T-cell (primary cell): ENCODE results near the gene GNG4. TPM values are rescaled to one million over a fixed set of nuclear protein-coding genes. Genes with fewer than 3 reads are reported as not detected.
A peak's percentile ranks its signal among the peaks of the same experiment; 100 is the strongest.

Experiments used
- ATAC-seq, 4 experiments: fragments of 200-7000 bp in 3 of 4; fragments of 150-1000 bp in 1 of 4; cut with Tn5 transposase; replicated peaks in 1 of 4; 1 replicate in 3 of 4; 2 replicates in 1 of 4; pipeline ENCODE4 v1.10.0; 2021; ENCODE audit warnings: moderate library complexity in 3 of 4, mild to moderate bottlenecking in 2 of 4, moderate number of reproducible peaks in 1 of 4
- CTCF ChIA-PET, 2 donors: fragments of 300-600 bp; sonication (Branson Sonifier 250); formaldehyde crosslinking; loops; one replicate each; lab custom pipeline; 2022; ENCODE audit warnings: antibody characterized with exemption in 2 of 2; lab: Charles Lee
- POLR2A ChIA-PET, 2 donors: fragments of 300-600 bp; sonication (Branson Sonifier 250); formaldehyde crosslinking; loops; one replicate each; lab custom pipeline; 2022; ENCODE audit warnings: antibody characterized with exemption in 2 of 2; lab: Charles Lee
- DNase-seq, 35 experiments: peaks; one replicate each; pipeline versions ENCODE4 v3.0.0 to v3.0.0-alpha.2; 2013 to 2023
- H3K27ac ChIP-seq: one replicate; pipeline ENCODE4 v1.5.1; 2013; ENCODE audit warnings: low read length
- H3K27me3 ChIP-seq, 2 experiments: replicated peaks in 1 of 2; 1 replicate in 1 of 2; 2 replicates in 1 of 2; pipeline versions ENCODE4 v1.6.1 to v1.7.0; 2013; ENCODE audit warnings: low read length in 1 of 2, mixed read lengths in 1 of 2; ENCODE audit not compliant: control insufficient read depth in 2 of 2, insufficient read depth in 2 of 2; ENCODE audit errors: extremely low read depth in 1 of 2
- H3K36me3 ChIP-seq, 2 donors: 1 replicate in 1 of 2; 2 replicates in 1 of 2; pipeline versions ENCODE4 v1.6.1 to v1.7.0; 2013; ENCODE audit warnings: low read length in 1 of 2; ENCODE audit not compliant: control insufficient read depth in 2 of 2, insufficient read depth in 1 of 2; ENCODE audit errors: extremely low read depth in 1 of 2
- H3K4me1 ChIP-seq, 2 experiments: 1 replicate in 1 of 2; 2 replicates in 1 of 2; pipeline versions ENCODE4 v1.6.1 to v1.7.0; 2013; ENCODE audit warnings: low read length in 2 of 2, mixed read lengths in 1 of 2; ENCODE audit not compliant: insufficient read depth in 2 of 2, control insufficient read depth in 1 of 2; ENCODE audit errors: extremely low read depth in 1 of 2
- H3K4me3 ChIP-seq, 2 donors: 1 replicate in 1 of 2; 2 replicates in 1 of 2; pipeline versions ENCODE4 v1.5.1 to v1.7.0; 2013; ENCODE audit warnings: mild to moderate bottlenecking in 2 of 2, low read length in 1 of 2, moderate library complexity in 1 of 2; ENCODE audit not compliant: control insufficient read depth in 1 of 2; ENCODE audit errors: extremely low read depth in 1 of 2
- H3K9me3 ChIP-seq: 2 replicates; pipeline ENCODE4 v1.7.0; 2013
- H3K27ac Mint-ChIP-seq, 2 donors: one replicate each; pipeline ENCODE4 v1.8.0; 2020 to 2021; ENCODE audit warnings: mild to moderate bottlenecking in 2 of 2, mixed read lengths in 2 of 2
- H3K27me3 Mint-ChIP-seq, 2 donors: one replicate each; pipeline ENCODE4 v1.8.0; 2021 to 2022; ENCODE audit warnings: mixed read lengths in 2 of 2
- H3K36me3 Mint-ChIP-seq: one replicate; pipeline ENCODE4 v1.8.0; 2021; ENCODE audit warnings: mixed read lengths
- H3K4me1 Mint-ChIP-seq, 3 donors: one replicate each; pipeline ENCODE4 v1.8.0; 2020 to 2022; ENCODE audit warnings: mixed read lengths in 3 of 3, mild to moderate bottlenecking in 1 of 3
- H3K4me3 Mint-ChIP-seq, 3 donors: one replicate each; pipeline ENCODE4 v1.8.0; 2020 to 2022; ENCODE audit warnings: mild to moderate bottlenecking in 3 of 3, mixed read lengths in 3 of 3, moderate library complexity in 3 of 3
- H3K9me3 Mint-ChIP-seq, 3 donors: one replicate each; pipeline ENCODE4 v1.8.0; 2020 to 2022; ENCODE audit warnings: mixed read lengths in 3 of 3
- WGBS: methylation state at CpG from one replicate; pipeline ENCODE4 v1.1.5; 2013; ENCODE audit warnings: missing lambda C conversion rate; ENCODE audit not compliant: insufficient coverage; 5-methylcytosine and 5-hydroxymethylcytosine counted together
- total RNA-seq, 35 experiments: library from RNA in 6 of 35; stranded (reverse) in 6 of 35; fragments of 120-200 nt in 1 of 35; gene quantifications; one replicate each; pipeline versions ENCODE4 v1.2.1 to v1.2.4 and lab custom pipeline; 2013 to 2026

Gene GNG4
- total RNA-seq, 5 donors from 2014 or later (not counting 1 experiment from before 2014, with no cell fraction given) = 0.07 to 0.29 (median 0.17) TPM; not detected in 1

DNA sequence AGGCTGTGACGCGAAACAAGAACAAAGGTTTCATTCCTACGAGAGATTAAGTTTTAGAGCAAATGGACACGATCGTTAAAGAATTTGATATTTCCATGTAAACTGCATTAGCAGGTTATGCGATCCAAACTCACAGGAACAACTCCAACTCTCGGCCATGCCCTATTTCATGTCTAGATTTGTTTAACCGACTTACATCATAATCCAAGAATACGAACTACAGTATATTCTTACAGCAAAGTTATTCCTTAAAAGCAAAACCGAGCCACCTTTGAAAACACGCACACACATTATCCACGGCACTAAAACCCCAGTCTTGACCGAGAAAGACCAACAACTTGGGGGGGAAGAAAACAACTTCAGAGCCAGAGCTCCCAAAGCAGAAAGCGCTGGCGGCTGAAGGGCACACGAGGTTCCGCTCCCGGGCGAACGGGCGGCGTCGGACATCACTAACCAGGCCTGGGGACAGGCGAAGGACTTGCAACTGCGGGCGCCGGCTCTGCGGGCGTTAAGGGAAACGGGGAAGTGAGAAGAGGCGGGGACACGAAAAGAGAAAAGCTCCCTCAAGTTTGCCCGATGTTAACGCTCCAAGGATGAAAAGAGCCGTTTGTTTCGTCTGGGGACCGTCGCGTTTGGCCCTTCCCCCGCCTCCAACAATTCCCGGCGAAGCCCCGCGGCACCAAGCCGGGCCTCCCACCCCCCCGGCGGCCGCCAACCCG lies 146.0 kb downstream of the GNG4 start:
- peaks cover 2 to 16% of the 10 kb centered on the region in 2 experiments for H3K4me1 ChIP-seq
- DNase-seq (peak in 13 of 35 experiments; percentile 1 to 37 (median 6)), ATAC-seq (peak in 2 of 4 experiments; percentile 0)
- H3K4me1 Mint-ChIP-seq = peaks cover 15 to 21% (median 16%) of the 10 kb centered on the region in 3 donors
- no peaks in the 10 kb centered on the region for H3K27me3 Mint-ChIP-seq
- no peaks in the 10 kb centered on the region for H3K36me3 ChIP-seq
- CTCF ChIA-PET = interaction anchor here in 1 of 2 donors (0.8 to 1.6 kb wide), 5 partner anchors 10 to 779 kb away, joined by 3 to 11 read pairs (median 4); partner anchors contain the start of gene GGPS1
- no peaks in the 10 kb centered on the region for H3K9me3 ChIP-seq
- H3K27ac ChIP-seq = peak overlapping the region; percentile 38
- H3K36me3 Mint-ChIP-seq = no peaks in the 10 kb centered on the region
- 6% methylated on average over 43 of the region's 49 CpGs for WGBS
- H3K4me3 ChIP-seq = peak overlapping the region; percentile 44 to 89
- H3K4me3 Mint-ChIP-seq = peak overlapping the region; percentile 91 to 97 (median 94)
- no peaks in the 10 kb centered on the region for H3K27me3 ChIP-seq
- H3K9me3 Mint-ChIP-seq = no peaks in the 10 kb centered on the region
- POLR2A ChIA-PET = interaction anchor here in 1 of 2 donors (1.0 kb wide), 1 partner anchor 172 kb away, joined by 7 read pairs; no protein-coding TSS in a partner anchor
- peak overlapping the region; percentile 25 to 56 for H3K27ac Mint-ChIP-seq

- H3K27ac ChIP-seq = no peak overlapping the region
- POLR2A ChIA-PET = interaction anchor here in 1 of 2 donors (0.6 kb wide), 1 partner anchor 995 kb away, joined by 5 read pairs; no protein-coding TSS in a partner anchor
Observed at GRCh38 chr1:235502601-235503402, 146.8 kb downstream of the GNG4 start.

DNA sequence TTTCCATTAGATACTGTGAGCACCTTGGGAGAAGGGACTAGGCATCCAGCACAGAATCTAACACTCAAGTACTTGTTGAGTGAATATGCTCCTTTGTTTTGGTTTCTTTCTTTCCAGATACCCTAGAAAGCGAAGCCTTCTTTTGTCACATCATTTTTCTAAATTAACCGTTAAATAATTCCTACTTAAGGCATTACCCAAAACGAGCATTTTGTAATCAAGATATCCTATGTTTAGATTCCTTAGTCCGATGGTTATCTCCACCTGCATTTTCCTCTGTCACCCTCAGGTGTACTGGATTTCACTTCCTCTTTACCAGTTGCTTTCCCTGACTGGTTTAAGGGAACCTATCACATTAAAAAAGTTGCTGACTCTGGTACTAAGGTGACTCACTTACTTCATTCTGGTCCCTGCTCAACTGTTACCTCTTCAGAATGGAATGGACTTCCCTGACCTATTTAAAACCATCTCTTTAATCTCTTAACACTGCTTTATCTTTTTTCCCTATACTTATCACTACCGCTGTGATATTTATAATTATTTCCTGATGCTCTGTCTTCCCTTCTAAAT lies 148.5 kb downstream of the GNG4 start:
- DNase-seq (no peak), ATAC-seq (no peak)
- Histone ChIP-seq H3K36me3 (no peaks in the 10 kb centered on the region), H3K27ac (no peak overlapping the region), H3K27me3 (no peaks in the 10 kb centered on the region), H3K9me3 (no peaks in the 10 kb centered on the region), H3K4me3 (no peak overlapping the region), H3K4me1 (peaks cover 2 to 16% of the 10 kb centered on the region in 2 experiments)
- no peaks in the 10 kb centered on the region for H3K27me3 Mint-ChIP-seq
- WGBS = 97% methylated on average over 4 of the region's 5 CpGs
- POLR2A ChIA-PET = no interaction called here
- CTCF ChIA-PET = no interaction called here
- peaks cover 15 to 17% (median 16%) of the 10 kb centered on the region in 3 donors for H3K4me1 Mint-ChIP-seq
- no peaks in the 10 kb centered on the region for H3K9me3 Mint-ChIP-seq
- H3K36me3 Mint-ChIP-seq = no peaks in the 10 kb centered on the region
- H3K27ac Mint-ChIP-seq = no peak overlapping the region
- H3K4me3 Mint-ChIP-seq = no peak overlapping the region

More at GRCh38 chr1:235502601-235503402, 146.8 kb downstream of the GNG4 start:
- 48% methylated on average over 3 of the region's 5 CpGs for WGBS
- peaks cover 15 to 21% (median 16%) of the 10 kb centered on the region in 3 donors for H3K4me1 Mint-ChIP-seq
- H3K4me3 Mint-ChIP-seq = peak overlapping the region; percentile 91 to 97 (median 94)
- no peaks in the 10 kb centered on the region for H3K36me3 ChIP-seq
- H3K4me1 ChIP-seq = peaks cover 2 to 16% of the 10 kb centered on the region in 2 experiments
- H3K9me3 Mint-ChIP-seq = no peaks in the 10 kb centered on the region
- H3K4me3 ChIP-seq = peak overlapping the region; percentile 44 to 89
- ATAC-seq (no peak), DNase-seq (no peak)
- no peaks in the 10 kb centered on the region for H3K27me3 ChIP-seq
- H3K27ac Mint-ChIP-seq = peak overlapping the region in 1 of 2 donors; percentile 25
- H3K9me3 ChIP-seq = no peaks in the 10 kb centered on the region
- H3K27me3 Mint-ChIP-seq = no peaks in the 10 kb centered on the region
- CTCF ChIA-PET = interaction anchor here in 1 of 2 donors (0.6 to 1.2 kb wide), 4 partner anchors 9 to 237 kb away, joined by 3 to 4 read pairs (median 3); partner anchors contain the start of gene GGPS1
- no peaks in the 10 kb centered on the region for H3K36me3 Mint-ChIP-seq

Other genes with a start within 250 kb of the GNG4 start
- gene B3GALNT2, start 145.3 kb downstream of the GNG4 start, total RNA-seq = 10 to 100 TPM in 2 of 5 donors, 1 to 10 TPM in 3; 6.2 to 10.9 (median 9.5) TPM
- 10 to 100 TPM; 19.7 to 37.9 (median 29.1) TPM for gene LYST, start 217.1 kb upstream of the GNG4 start, total RNA-seq